Colonic mucosa (tissue), 4 donors: Measurements from ENCODE around the gene HSD17B14. TPM values are rescaled to one million over a fixed set of nuclear protein-coding genes. Genes with fewer than 3 reads are reported as not detected.

Experiments used
- DNase-seq: peaks from one replicate; pipeline ENCODE4 v3.0.0-alpha.2; 2020
- H3K27ac ChIP-seq: fragments of 200-600 bp; one replicate; pipeline ENCODE4 v1.8.0; 2021
- H3K27me3 ChIP-seq: fragments of 200-600 bp; one replicate; pipeline ENCODE4 v1.8.0; 2021
- H3K36me3 ChIP-seq: fragments of 200-600 bp; one replicate; pipeline ENCODE4 v1.8.0; 2021
- H3K4me1 ChIP-seq: fragments of 200-600 bp; one replicate; pipeline ENCODE4 v1.8.0; 2021; ENCODE audit warnings: mild to moderate bottlenecking
- H3K4me3 ChIP-seq: fragments of 200-600 bp; one replicate; pipeline ENCODE4 v1.8.0; 2021
- H3K9ac ChIP-seq, 2 donors: one replicate each; pipeline ENCODE4 v1.7.0; 2013; ENCODE audit warnings: control low read depth in 2 of 2, low read depth in 2 of 2, low read length in 2 of 2
- H3K9me3 ChIP-seq: fragments of 200-600 bp; one replicate; pipeline ENCODE4 v1.8.0; 2021
- CTCF ChIP-seq: fragments of 200-600 bp; IDR thresholded peaks from one replicate; pipeline ENCODE4 v1.8.0; 2022; ENCODE audit warnings: antibody characterized with exemption, mild to moderate bottlenecking
- intact Hi-C: fragments of 100-400 bp; cut with DNase I; formaldehyde crosslinking; loops from one replicate; pipeline ENCODE4 v1.14.1; 2022
- total RNA-seq, 2 donors: library from RNA; stranded (reverse); fragmentation: NEBNext Ultra II Directional in 1 of 2; extraction: Animal tissue kit (Norgen Biotek cat#: 25700) in 1 of 2; gene quantifications; one replicate each; pipeline ENCODE4 v1.2.1, GENCODE V29; 2021
- donor health status: healthy.
- donor health status: DM: no; HTN: no; CAD: no.
- donor health status: DM: no; HTN: no; CAD: no.

HSD17B14 gene
- total RNA-seq, 2 donors from 2014 or later = 0.79 to 2.8 TPM

GRCh38 chr19:48780631-48781391 is 55.5 kb downstream of the HSD17B14 start:
- H3K27ac ChIP-seq = peak overlapping the region; percentile 32
- H3K27me3 ChIP-seq = no peaks in the 10 kb centered on the region
- intact Hi-C loops = no loop called here
- H3K4me3 ChIP-seq = no peak overlapping the region
- no peak for TF ChIP-seq CTCF
- no peaks in the 10 kb centered on the region for H3K9me3 ChIP-seq
- H3K36me3 ChIP-seq = no peaks in the 10 kb centered on the region
- DNase-seq = no peak
- H3K9ac ChIP-seq = no peak overlapping the region
- no peaks in the 10 kb centered on the region for H3K4me1 ChIP-seq

GRCh38 chr19:48779636-48780035 is 56.7 kb downstream of the HSD17B14 start:
- Histone ChIP-seq H3K9ac (no peak overlapping the region), H3K27ac (no peak overlapping the region)
- intact Hi-C loops = no loop called here

GRCh38 chr19:48777720-48778119 is 58.6 kb downstream of the HSD17B14 start:
- Histone ChIP-seq H3K4me3 (no peak overlapping the region), H3K27me3 (no peaks in the 10 kb centered on the region), H3K4me1 (no peaks in the 10 kb centered on the region), H3K9me3 (no peaks in the 10 kb centered on the region), H3K27ac (no peak overlapping the region), H3K36me3 (no peaks in the 10 kb centered on the region), H3K9ac (no peak overlapping the region)
- intact Hi-C loops = no loop called here
- TF ChIP-seq CTCF = no peak
- no peak for DNase-seq

More at GRCh38 chr19:48779636-48780035, 56.7 kb downstream of the HSD17B14 start:
- no peak for TF ChIP-seq CTCF
- Histone ChIP-seq H3K4me1 (no peaks in the 10 kb centered on the region), H3K4me3 (no peak overlapping the region), H3K27me3 (no peaks in the 10 kb centered on the region), H3K36me3 (no peaks in the 10 kb centered on the region), H3K9me3 (no peaks in the 10 kb centered on the region)
- DNase-seq = no peak

- intact Hi-C loops = no loop called here
Measured at GRCh38 chr19:48777139-48777538, 59.2 kb downstream of the HSD17B14 start.

GRCh38 chr19:48772503-48772953 is 63.8 kb downstream of the HSD17B14 start:
- Histone ChIP-seq H3K4me1 (no peaks in the 10 kb centered on the region), H3K27ac (no peak overlapping the region), H3K27me3 (peaks cover 20% of the 10 kb centered on the region), H3K36me3 (no peaks in the 10 kb centered on the region), H3K9me3 (no peaks in the 10 kb centered on the region), H3K9ac (no peak overlapping the region), H3K4me3 (no peak overlapping the region)
- TF ChIP-seq CTCF = no peak
- DNase-seq = no peak
- intact Hi-C loops = no loop called here

More at GRCh38 chr19:48777139-48777538, 59.2 kb downstream of the HSD17B14 start:
- Histone ChIP-seq H3K36me3 (no peaks in the 10 kb centered on the region), H3K27me3 (peaks cover 2% of the 10 kb centered on the region), H3K27ac (no peak overlapping the region), H3K9me3 (no peaks in the 10 kb centered on the region), H3K4me1 (no peaks in the 10 kb centered on the region), H3K4me3 (no peak overlapping the region), H3K9ac (no peak overlapping the region)
- DNase-seq = no peak
- no peak for TF ChIP-seq CTCF
